Caco-2 (cell line): ENCODE data around the gene WDR27. TPM values are rescaled to one million over a fixed set of nuclear protein-coding genes. Genes with fewer than 3 reads are reported as not detected.

ENCODE experiments used
- BruUV-seq: library from RNA; stranded (reverse); fragments of 400-500 nt; replicated peaks from 2 replicates; lab custom pipeline; 2021; lab: Mats Ljungman, UMichigan
- CTCF ChIA-PET: fragments of 300-600 bp; sonication (Branson Sonifier 250); formaldehyde crosslinking; loops from one replicate; lab custom pipeline; 2022; ENCODE audit warnings: antibody characterized with exemption; lab: Charles Lee
- POLR2A ChIA-PET: fragments of 300-600 bp; sonication (Branson Sonifier 250); formaldehyde crosslinking; loops from one replicate; lab custom pipeline; 2022; ENCODE audit warnings: antibody characterized with exemption; lab: Charles Lee
- DNase-seq, 2 experiments: peaks; one replicate each; pipeline versions ENCODE4 v3.0.0 to v3.0.0-alpha.2; 2020 to 2022
- H3K27me3 ChIP-seq: replicated peaks from 2 replicates; pipeline ENCODE4 v1.6.0; 2011; ENCODE audit warnings: low read length; ENCODE audit not compliant: control insufficient read depth, insufficient read depth
- H3K36me3 ChIP-seq: 2 replicates; pipeline ENCODE4 v1.5.1; 2011; ENCODE audit warnings: low read length; ENCODE audit not compliant: control insufficient read depth, insufficient read depth
- H3K4me1 ChIP-seq: fragments of 250-450 bp; sonication (Bioruptor Pico); 2 replicates; pipeline ENCODE4 v1.5.1; 2020; ENCODE audit warnings: mild to moderate bottlenecking
- H3K4me3 ChIP-seq: 2 replicates; pipeline ENCODE4 v1.5.1; 2011; ENCODE audit warnings: low read depth, mild to moderate bottlenecking, control low read depth, low read length
- H3K9me3 ChIP-seq: fragments of 250-450 bp; sonication (Bioruptor Pico); 2 replicates; pipeline ENCODE4 v1.5.1; 2020; ENCODE audit warnings: mild to moderate bottlenecking, moderate library complexity
- H3K27ac Mint-ChIP-seq: one replicate; pipeline ENCODE4 v1.8.0; 2022; ENCODE audit warnings: mixed read lengths; ENCODE audit not compliant: unreplicated experiment
- H3K27me3 Mint-ChIP-seq: one replicate; pipeline ENCODE4 v1.8.0; 2022; ENCODE audit warnings: mixed read lengths; ENCODE audit not compliant: insufficient read depth, unreplicated experiment
- H3K36me3 Mint-ChIP-seq: one replicate; pipeline ENCODE4 v1.8.0; 2022; ENCODE audit warnings: mild to moderate bottlenecking, mixed read lengths; ENCODE audit not compliant: insufficient read depth, unreplicated experiment
- H3K4me1 Mint-ChIP-seq: one replicate; pipeline ENCODE4 v1.8.0; 2022; ENCODE audit warnings: low read depth, mixed read lengths; ENCODE audit not compliant: unreplicated experiment
- H3K4me3 Mint-ChIP-seq: one replicate; pipeline ENCODE4 v1.8.0; 2022; ENCODE audit warnings: mild to moderate bottlenecking, moderate library complexity, mixed read lengths; ENCODE audit not compliant: unreplicated experiment
- H3K9me3 Mint-ChIP-seq: one replicate; pipeline ENCODE4 v1.8.0; 2022; ENCODE audit warnings: mixed read lengths; ENCODE audit not compliant: unreplicated experiment
- CTCF ChIP-seq, 2 experiments: fragments of 200-600 bp in 1 of 2; IDR thresholded peaks; 1 replicate in 1 of 2; 2 replicates in 1 of 2; pipeline versions ENCODE4 v1.5.1 to v1.8.0; 2011 to 2022; ENCODE audit warnings: antibody characterized with exemption in 1 of 2, control low read depth in 1 of 2, inconsistent platforms in 1 of 2, low read depth in 1 of 2, low read length in 1 of 2, mild to moderate bottlenecking in 1 of 2, moderate library complexity in 1 of 2; ENCODE audit not compliant: insufficient read depth in 1 of 2, severe bottlenecking in 1 of 2, unreplicated experiment in 1 of 2
- intact Hi-C: fragments of 100-400 bp; cut with micrococcal nuclease; formaldehyde crosslinking; loops from one replicate; pipeline ENCODE4 v1.10.0; 2022; ENCODE audit not compliant: unreplicated experiment
- total RNA-seq: library from RNA; stranded (reverse); gene quantifications from 2 replicates; pipeline ENCODE4 v1.2.3, GENCODE V29; 2022

WDR27 gene
- total RNA-seq, 1 experiment from 2014 or later: 62.9 TPM

DNA sequence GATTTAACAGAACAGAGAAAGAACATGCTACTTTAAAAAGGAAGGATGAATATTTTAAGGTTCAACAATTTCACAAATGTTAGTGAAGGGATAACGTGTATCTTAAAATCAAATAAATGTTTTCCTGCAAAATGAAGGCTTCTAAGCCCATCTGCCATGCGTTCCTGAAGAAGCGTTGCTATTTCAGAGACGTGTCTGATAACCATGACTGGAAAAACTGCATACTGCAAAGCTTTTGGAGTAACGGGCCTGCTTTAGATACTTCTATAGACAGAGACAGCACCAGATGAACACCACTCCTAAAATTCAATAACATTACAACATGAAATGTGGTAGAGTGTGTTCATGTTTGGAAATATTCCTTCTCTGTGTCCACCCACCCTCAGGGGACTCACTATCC is 126.0 kb downstream of the WDR27 start:
- H3K36me3 Mint-ChIP-seq: no peaks in the 10 kb centered on the region
- POLR2A ChIA-PET: no interaction called here
- Histone ChIP-seq H3K4me3 (no peak overlapping the region), H3K36me3 (no peaks in the 10 kb centered on the region), H3K4me1 (no peaks in the 10 kb centered on the region; the same call in 1 of the 2 replicates), H3K27me3 (no peaks in the 10 kb centered on the region), H3K9me3 (no peaks in the 10 kb centered on the region)
- CTCF ChIA-PET: no interaction called here
- H3K27me3 Mint-ChIP-seq: no peaks in the 10 kb centered on the region
- H3K4me1 Mint-ChIP-seq: peaks cover 5% of the 10 kb centered on the region
- intact Hi-C loops: no loop called here
- no peak for TF ChIP-seq CTCF (IDR thresholded peaks at IDR 0.05; ENCODE audit: insufficient read depth in 1 of 2, low read depth in 1 of 2, low read length in 1 of 2, severe bottlenecking in 1 of 2, unreplicated experiment in 1 of 2)
- DNase-seq: no peak
- H3K9me3 Mint-ChIP-seq: no peaks in the 10 kb centered on the region
- H3K27ac Mint-ChIP-seq: no peak overlapping the region
- BruUV-seq: no TSS peak
- no peak overlapping the region for H3K4me3 Mint-ChIP-seq

- Mint-ChIP-seq H3K4me1 (peaks cover 5% of the 10 kb centered on the region), H3K4me3 (no peak overlapping the region), H3K9me3 (no peaks in the 10 kb centered on the region), H3K27me3 (no peaks in the 10 kb centered on the region), H3K36me3 (no peaks in the 10 kb centered on the region), H3K27ac (no peak overlapping the region)
- no peaks in the 10 kb centered on the region for H3K27me3 ChIP-seq
- no peak for DNase-seq
- H3K4me3 ChIP-seq: no peak overlapping the region
- no TSS peak for BruUV-seq
- TF ChIP-seq CTCF (IDR thresholded peaks at IDR 0.05; ENCODE audit: insufficient read depth in 1 of 2, low read depth in 1 of 2, low read length in 1 of 2, severe bottlenecking in 1 of 2, unreplicated experiment in 1 of 2): no peak
- no peaks in the 10 kb centered on the region for H3K36me3 ChIP-seq
- intact Hi-C loops: no loop called here
- ChIA-PET POLR2A (no interaction called here), CTCF (no interaction called here)
- H3K9me3 ChIP-seq: no peaks in the 10 kb centered on the region
- H3K4me1 ChIP-seq: no peaks in the 10 kb centered on the region; the same call in 1 of the 2 replicates
Measured at GRCh38 chr6:169575365-169575764, 126.5 kb downstream of the WDR27 start.

- ChIA-PET POLR2A (no interaction called here), CTCF (interaction anchor here (0.5 kb wide), 1 partner anchor 635 kb away, joined by 3 read pairs; no protein-coding TSS in a partner anchor)
- no TSS peak for BruUV-seq
- Mint-ChIP-seq H3K4me1 (peaks cover 5% of the 10 kb centered on the region), H3K4me3 (no peak overlapping the region), H3K27ac (no peak overlapping the region), H3K9me3 (no peaks in the 10 kb centered on the region), H3K27me3 (no peaks in the 10 kb centered on the region), H3K36me3 (no peaks in the 10 kb centered on the region)
- Histone ChIP-seq H3K9me3 (no peaks in the 10 kb centered on the region), H3K36me3 (no peaks in the 10 kb centered on the region), H3K4me1 (no peaks in the 10 kb centered on the region; the same call in 1 of the 2 replicates), H3K27me3 (no peaks in the 10 kb centered on the region), H3K4me3 (no peak overlapping the region)
- intact Hi-C loops: no loop called here
- DNase-seq: no peak
- no peak for TF ChIP-seq CTCF (IDR thresholded peaks at IDR 0.05; ENCODE audit: insufficient read depth in 1 of 2, low read depth in 1 of 2, low read length in 1 of 2, severe bottlenecking in 1 of 2, unreplicated experiment in 1 of 2)
Measured at GRCh38 chr6:169574420-169574819, 127.4 kb downstream of the WDR27 start.
